MCF 10A (cell line): ENCODE results near the gene AQP5. TPM values are rescaled to one million over a fixed set of nuclear protein-coding genes. Genes with fewer than 3 reads are reported as not detected.

Experiments used
- BruUV-seq: library from RNA; stranded (reverse); fragments of 400-500 nt; replicated peaks from 2 replicates; lab custom pipeline; 2021; lab: Mats Ljungman, UMichigan
- CTCF ChIA-PET: fragments of 300-600 bp; sonication (Branson Sonifier 250); formaldehyde crosslinking; extraction: SDS; loops from one replicate; lab custom pipeline; 2021; ENCODE audit warnings: antibody characterized with exemption, inconsistent platforms; lab: Yijun Ruan, JAX
- POLR2A ChIA-PET: fragments of 300-600, 350-650 bp; sonication (Branson Sonifier 250); formaldehyde crosslinking; extraction: SDS; loops from one replicate; lab custom pipeline; 2020; ENCODE audit warnings: antibody characterized with exemption, inconsistent platforms; lab: Yijun Ruan, JAX
- DNase-seq: peaks from one replicate; pipeline ENCODE4 v3.0.0-alpha.2; 2018; ENCODE audit not compliant: unreplicated experiment
- H3K27ac Mint-ChIP-seq: one replicate; pipeline ENCODE4 v1.8.0; 2022; ENCODE audit warnings: mild to moderate bottlenecking, low read depth, mixed read lengths; ENCODE audit not compliant: unreplicated experiment
- H3K27me3 Mint-ChIP-seq: one replicate; pipeline ENCODE4 v1.8.0; 2022; ENCODE audit warnings: mixed read lengths; ENCODE audit not compliant: insufficient read depth, unreplicated experiment
- H3K36me3 Mint-ChIP-seq: one replicate; pipeline ENCODE4 v1.8.0; 2022; ENCODE audit warnings: mild to moderate bottlenecking, moderate library complexity, mixed read lengths; ENCODE audit not compliant: insufficient read depth, unreplicated experiment
- H3K4me1 Mint-ChIP-seq: one replicate; pipeline ENCODE4 v1.8.0; 2022; ENCODE audit warnings: mixed read lengths; ENCODE audit not compliant: insufficient read depth, unreplicated experiment
- H3K4me3 Mint-ChIP-seq: one replicate; pipeline ENCODE4 v1.8.0; 2022; ENCODE audit warnings: mild to moderate bottlenecking, moderate library complexity, mixed read lengths; ENCODE audit not compliant: unreplicated experiment
- H3K9me3 Mint-ChIP-seq: one replicate; pipeline ENCODE4 v1.8.0; 2022; ENCODE audit warnings: mixed read lengths; ENCODE audit not compliant: unreplicated experiment
- CTCF ChIP-seq: fragments of 200-600 bp; IDR thresholded peaks from one replicate; pipeline ENCODE4 v1.8.0; 2022; ENCODE audit warnings: antibody characterized with exemption, mild to moderate bottlenecking; ENCODE audit not compliant: unreplicated experiment
- intact Hi-C: fragments of 100-400 bp; cut with micrococcal nuclease; formaldehyde crosslinking; loops from 2 replicates; pipeline ENCODE4 v1.14.1; 2022
- total RNA-seq: library from RNA; stranded (reverse); gene quantifications from 2 replicates; pipeline ENCODE4 v1.2.3, GENCODE V29; 2022

The AQP5 gene
- total RNA-seq, 1 experiment from 2014 or later, result not detected

- no peak overlapping the region for H3K4me3 Mint-ChIP-seq
- POLR2A ChIA-PET, result no interaction called here
- H3K36me3 Mint-ChIP-seq, result no peaks in the 10 kb centered on the region
- no peak for TF ChIP-seq CTCF
- CTCF ChIA-PET, result interaction anchor here (0.9 to 9.4 kb wide), 4 partner anchors 8 to 94 kb away, joined by 3 to 92 read pairs (median 4); no protein-coding TSS in a partner anchor
- intact Hi-C loops, result no loop called here
- no TSS peak for BruUV-seq
- H3K27me3 Mint-ChIP-seq, result no peaks in the 10 kb centered on the region
- H3K4me1 Mint-ChIP-seq, result no peaks in the 10 kb centered on the region
- H3K9me3 Mint-ChIP-seq, result no peaks in the 10 kb centered on the region
- H3K27ac Mint-ChIP-seq, result no peak overlapping the region
- no peak for DNase-seq
Measured at GRCh38 chr12:49975318-49975761, 13.7 kb downstream of the AQP5 start.

DNA sequence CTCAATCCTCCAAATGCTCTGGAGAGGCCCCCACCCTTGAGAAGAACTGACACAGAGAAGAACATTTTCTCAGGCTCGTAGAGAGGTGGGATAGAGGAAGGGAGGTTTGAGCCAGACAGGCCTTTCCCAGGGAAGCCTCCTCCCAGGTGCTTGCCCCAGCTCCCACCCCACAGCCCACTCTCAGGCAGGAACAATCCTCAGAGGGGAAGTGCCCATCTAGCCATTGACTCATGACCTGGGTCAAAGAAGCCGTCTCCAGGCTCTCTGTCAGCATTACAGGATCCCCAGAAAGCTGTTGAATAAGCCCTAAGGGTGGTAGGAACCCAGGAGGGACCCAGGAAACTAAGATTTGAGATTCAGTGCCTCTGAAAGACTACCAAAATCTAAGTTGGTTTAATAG lies 14.9 kb downstream of the AQP5 start:
- TF ChIP-seq CTCF, result no peak
- ChIA-PET CTCF (interaction anchor here (9.4 kb wide), 1 partner anchor 9 kb away, joined by 92 read pairs; no protein-coding TSS in a partner anchor), POLR2A (no interaction called here)
- no peaks in the 10 kb centered on the region for H3K4me1 Mint-ChIP-seq
- H3K4me3 Mint-ChIP-seq, result no peak overlapping the region
- no peak overlapping the region for H3K27ac Mint-ChIP-seq
- no TSS peak for BruUV-seq
- intact Hi-C loops, result no loop called here
- H3K27me3 Mint-ChIP-seq, result no peaks in the 10 kb centered on the region
- H3K36me3 Mint-ChIP-seq, result no peaks in the 10 kb centered on the region
- no peak for DNase-seq
- H3K9me3 Mint-ChIP-seq, result no peaks in the 10 kb centered on the region

DNA sequence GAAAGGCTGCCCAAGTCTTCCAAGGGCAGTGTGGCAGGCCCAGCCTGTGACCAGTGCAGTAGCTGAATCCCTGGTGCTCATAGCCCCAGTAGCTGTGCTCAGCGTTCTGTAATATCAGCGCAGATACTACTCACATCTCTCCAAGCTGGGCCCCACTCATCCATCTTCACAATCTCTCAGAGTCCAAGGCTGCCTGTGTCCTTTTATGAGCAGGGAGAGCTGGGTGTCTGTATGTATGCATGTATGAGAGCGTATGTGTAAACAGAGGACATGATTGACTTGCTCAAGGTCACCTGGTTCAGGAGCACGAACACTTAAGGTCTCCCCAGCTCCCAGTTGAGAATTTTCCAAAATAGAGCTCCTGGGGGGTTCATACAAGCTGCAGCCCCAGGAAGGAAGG lies 16.5 kb downstream of the AQP5 start:
- Mint-ChIP-seq H3K4me3 (no peak overlapping the region), H3K36me3 (no peaks in the 10 kb centered on the region), H3K27me3 (no peaks in the 10 kb centered on the region), H3K27ac (no peak overlapping the region), H3K4me1 (no peaks in the 10 kb centered on the region), H3K9me3 (no peaks in the 10 kb centered on the region)
- intact Hi-C loops, result no loop called here
- ChIA-PET POLR2A (no interaction called here), CTCF (interaction anchor here (0.6 to 9.4 kb wide), 6 partner anchors 11 to 92 kb away, joined by 3 to 92 read pairs (median 3); no protein-coding TSS in a partner anchor)
- BruUV-seq, result no TSS peak
- TF ChIP-seq CTCF, result no peak
- DNase-seq, result no peak

- POLR2A ChIA-PET, result no interaction called here
- no peaks in the 10 kb centered on the region for H3K27me3 Mint-ChIP-seq
- H3K9me3 Mint-ChIP-seq, result no peaks in the 10 kb centered on the region
- no peaks in the 10 kb centered on the region for H3K36me3 Mint-ChIP-seq
- DNase-seq, result no peak
- no peak overlapping the region for H3K4me3 Mint-ChIP-seq
- intact Hi-C loops, result no loop called here
- CTCF ChIA-PET, result interaction anchor here (1.0 to 9.4 kb wide), 4 partner anchors 12 to 91 kb away, joined by 3 to 92 read pairs (median 4); no protein-coding TSS in a partner anchor
- no TSS peak for BruUV-seq
- TF ChIP-seq CTCF, result no peak
- no peaks in the 10 kb centered on the region for H3K4me1 Mint-ChIP-seq
- H3K27ac Mint-ChIP-seq, result peak overlapping the region; percentile 46
Measured at GRCh38 chr12:49979016-49979586, 17.4 kb downstream of the AQP5 start.
